HepG2 (cell line): ENCODE results near the gene MAN1C1. TPM values are rescaled to one million over a fixed set of nuclear protein-coding genes. Genes with fewer than 3 reads are reported as not detected.

Experiments used
- ATAC-seq: fragments of 200-7000 bp; cut with Tn5 transposase; 3 replicates; pipeline ENCODE4 v1.9.1; 2020; ENCODE audit warnings: mild to moderate bottlenecking, moderate library complexity
- BruUV-seq: library from RNA; stranded (reverse); fragments of 400-500 nt; replicated peaks from 2 replicates; lab custom pipeline; 2021; lab: Mats Ljungman, UMichigan
- CTCF ChIA-PET: fragments of 300-600 bp; formaldehyde crosslinking; extraction: SDS; loops from one replicate; lab custom pipeline; 2021; ENCODE audit warnings: low total read pairs, inconsistent platforms, low intra/inter-chr PET ratio; lab: Yijun Ruan, JAX
- POLR2A ChIA-PET: fragments of 350-600 bp; sonication (Branson Sonifier 250); formaldehyde crosslinking; loops from one replicate; lab custom pipeline; 2020; ENCODE audit warnings: antibody characterized with exemption, inconsistent platforms; lab: Yijun Ruan, JAX
- DNase-seq: peaks from one replicate; pipeline ENCODE4 v3.0.0-alpha.2; 2015; ENCODE audit warnings: low spot score
- FAIRE-seq: peaks from 3 replicates; lab custom pipeline; 2011; peaks lifted over from hg19 to GRCh38; lab: Jason Lieb, UNC
- H2AFZ ChIP-seq: one replicate; pipeline ENCODE4 v1.6.1; 2011; ENCODE audit warnings: low read length, inconsistent platforms
- H3K27ac ChIP-seq: fragments of 300-600 bp; 3 replicates; pipeline ENCODE4 v1.8.0; 2011; ENCODE audit warnings: mixed run types, mild to moderate bottlenecking, mixed read lengths, low read length, inconsistent platforms; ENCODE audit not compliant: insufficient read depth; ENCODE audit errors: extremely low read length
- H3K27me3 ChIP-seq, 2 experiments: fragments of 200-600 bp in 1 of 2; 2 replicates in 1 of 2; 3 replicates in 1 of 2; pipeline versions ENCODE4 v1.6.0 to v1.8.0; 2011; ENCODE audit warnings: low read length in 2 of 2, mild to moderate bottlenecking in 2 of 2, moderate library complexity in 2 of 2, inconsistent platforms in 1 of 2; ENCODE audit not compliant: insufficient read depth in 2 of 2, control insufficient read depth in 1 of 2
- H3K36me3 ChIP-seq, 2 experiments: fragments of 200-600 bp in 1 of 2; replicated peaks in 1 of 2; 2 replicates in 1 of 2; 3 replicates in 1 of 2; pipeline versions ENCODE4 v1.5.1 to v1.8.0; 2011; ENCODE audit warnings: low read length in 2 of 2, inconsistent platforms in 1 of 2; ENCODE audit not compliant: insufficient read depth in 2 of 2, control insufficient read depth in 1 of 2
- H3K4me1 ChIP-seq: 2 replicates; pipeline ENCODE4 v1.5.1; 2012; ENCODE audit warnings: low read length, inconsistent platforms; ENCODE audit not compliant: insufficient read depth
- H3K4me2 ChIP-seq: 2 replicates; pipeline ENCODE4 v1.6.0; 2011; ENCODE audit warnings: low read depth, low read length, inconsistent platforms
- H3K4me3 ChIP-seq, 3 experiments: fragments of 200-600 bp in 1 of 3; sonication (generic), shearing (Covaris generic) in 1 of 3; replicated peaks in 1 of 3; 2 replicates each; pipeline ENCODE4 v1.5.1; 2011 to 2016; ENCODE audit warnings: low read length in 3 of 3, inconsistent platforms in 2 of 3, low read depth in 2 of 3, mild to moderate bottlenecking in 2 of 3, control low read depth in 1 of 3, mixed read lengths in 1 of 3; ENCODE audit not compliant: insufficient read depth in 1 of 3
- H3K79me2 ChIP-seq: one replicate; pipeline ENCODE4 v1.6.1; 2011; ENCODE audit warnings: low read length, inconsistent platforms; ENCODE audit not compliant: insufficient read depth
- H3K9ac ChIP-seq: 2 replicates; pipeline ENCODE4 v1.6.0; 2011; ENCODE audit warnings: mild to moderate bottlenecking, low read depth, low read length, inconsistent platforms; ENCODE audit not compliant: insufficient read depth
- H3K9me3 ChIP-seq: 2 replicates; pipeline ENCODE4 v1.5.1; 2012; ENCODE audit warnings: mild to moderate bottlenecking, low read length
- H4K20me1 ChIP-seq: 2 replicates; pipeline ENCODE4 v1.6.0; 2011; ENCODE audit warnings: inconsistent platforms, mild to moderate bottlenecking, low read length, moderate library complexity; ENCODE audit not compliant: insufficient read depth
- BRF2 ChIP-seq: sonication (generic); formaldehyde crosslinking; IDR thresholded peaks from 2 replicates; pipeline ENCODE4 v1.8.1; 2022; ENCODE audit warnings: mild to moderate bottlenecking, missing genetic modification reagents
- MLXIP ChIP-seq: sonication (generic); formaldehyde crosslinking; IDR thresholded peaks from 2 replicates; pipeline ENCODE4 v1.9.0; 2021; ENCODE audit warnings: missing genetic modification reagents, borderline replicate concordance
- MNT ChIP-seq: fragments of 450-650 bp; IDR thresholded peaks from 2 replicates; pipeline ENCODE4 v1.6.1; 2016
- NFRKB ChIP-seq: fragments of 450-650 bp; IDR thresholded peaks from 2 replicates; pipeline ENCODE4 v1.6.1; 2017
- PCBP2 ChIP-seq: fragments of 200-400 bp; formaldehyde crosslinking; optimal IDR thresholded peaks from 2 replicates; pipeline ENCODE3; 2018; ENCODE audit warnings: low read length, low read depth; ENCODE audit not compliant: poor library complexity, severe bottlenecking
- TRAFD1 ChIP-seq: sonication (generic); formaldehyde crosslinking; IDR thresholded peaks from 2 replicates; pipeline ENCODE4 v1.5.1; 2020; ENCODE audit warnings: missing genetic modification reagents, mild to moderate bottlenecking, borderline replicate concordance
- WGBS: methylation state at CpG from one replicate; pipeline ENCODE4 v1.1.6; 2017; ENCODE audit warnings: low lambda C conversion rate; 5-methylcytosine and 5-hydroxymethylcytosine counted together
- in situ Hi-C: cut with HindIII; loops from 2 replicates; pipeline ENCODE4 v1.10.0; 2017; ENCODE audit warnings: low pct_unique_long_range_greater_than_20kb; ENCODE audit not compliant: extremely low pct_ligation_motif_present
- intact Hi-C: fragments of 100-400 bp; cut with micrococcal nuclease; formaldehyde crosslinking; loops from one replicate; pipeline ENCODE4 v1.10.0; 2022; ENCODE audit not compliant: unreplicated experiment
- polyA plus RNA-seq, 8 experiments: library from polyadenylated mRNA; depleted of rRNA in 3 of 8; stranded (reverse) in 7 of 8; unstranded in 1 of 8; fragments of >200 nt; fragmentation: Illumina TruSeq in 4 of 8; extraction: Trizol in 4 of 8; gene quantifications; 2 replicates each; pipeline versions ENCODE4 v1.2.1 to v1.2.3, GENCODE V29; 2011 to 2016; ENCODE audit warnings: low read depth in 4 of 8, missing spikeins in 1 of 8, mixed read lengths in 1 of 8; ENCODE audit not compliant: insufficient read depth in 1 of 8
- total RNA-seq, 5 experiments: library from RNA; depleted of rRNA; stranded (reverse); fragments of >200 nt; fragmentation: Illumina TruSeq; extraction: Trizol; gene quantifications; 2 replicates each; pipeline ENCODE4 v1.2.3, GENCODE V29; 2016; ENCODE audit warnings: low read depth in 1 of 5

Gene MAN1C1
- total and polyA plus RNA-seq, 2 of the 13 experiments (the other 11 are each of a cell fraction or from before 2014, with no cell fraction given) = 0.18 to 0.49 TPM

GRCh38 chr1:25704267-25704691 is 87.7 kb downstream of the MAN1C1 start:
- CTCF ChIA-PET = no interaction called here
- intact Hi-C loops = no loop called here
- H3K27me3 ChIP-seq = peaks cover 0 to 38% of the 10 kb centered on the region in 2 experiments; a peak in 3 of 5 replicates
- no peaks in the 10 kb centered on the region for H3K36me3 ChIP-seq
- DNase-seq (no peak), ATAC-seq (no peak), FAIRE-seq (no peak)
- 53% methylated on average over 3 of the region's 7 CpGs for WGBS
- BruUV-seq = no TSS peak
- no peaks in the 10 kb centered on the region for H4K20me1 ChIP-seq
- H3K79me2 ChIP-seq = no peaks in the 10 kb centered on the region
- no peak for TF ChIP-seq TRAFD1 (CRISPR knock-in tag)
- no peak for TF ChIP-seq MLXIP (CRISPR knock-in tag)
- TF ChIP-seq MNT = peak; percentile 53
- no peak for TF ChIP-seq BRF2
- no peak for TF ChIP-seq NFRKB
- TF ChIP-seq PCBP2 = no peak
- TF ChIP-seq, all 625 proteins: peak for 1
- Histone ChIP-seq H3K9ac (no peak overlapping the region), H3K4me3 (no peak overlapping the region), H2AFZ (no peak overlapping the region), H3K4me2 (no peak overlapping the region), H3K9me3 (no peaks in the 10 kb centered on the region), H3K4me1 (no peaks in the 10 kb centered on the region), H3K27ac (no peak overlapping the region)
- POLR2A ChIA-PET = no interaction called here
- in situ Hi-C loops = no loop called here
